ENCODE results near the gene EEPD1. TPM values are rescaled to one million over a fixed set of nuclear protein-coding genes. Genes with fewer than 3 reads are reported as not detected.
"Not testable (repeated sequence)": the region's sequence is repeated elsewhere in the genome, so short reads cannot be mapped to it uniquely, and the experiment has no call there.

Gene EEPD1
- 10 to 100 TPM; 10.2 to 10.9 TPM for total RNA-seq
- polyA plus RNA-seq (ENCODE audit: insufficient read depth, low read depth, low replicate concordance): 11.8 TPM
- long read RNA-seq, donor 1, full-length matches to known transcripts: 3 of 8 reads
- long read RNA-seq, donor 1, partial matches to known transcripts: 5 of 8 reads
- long read RNA-seq, donor 1, other reads (novel, unspliced or antisense): 0 of 8 reads
- long read RNA-seq, donor 2, full-length matches to known transcripts: 3 of 3 reads
- long read RNA-seq, donor 2, partial matches to known transcripts: 0 of 3 reads
- long read RNA-seq, donor 2, other reads (novel, unspliced or antisense): 0 of 3 reads

DNA sequence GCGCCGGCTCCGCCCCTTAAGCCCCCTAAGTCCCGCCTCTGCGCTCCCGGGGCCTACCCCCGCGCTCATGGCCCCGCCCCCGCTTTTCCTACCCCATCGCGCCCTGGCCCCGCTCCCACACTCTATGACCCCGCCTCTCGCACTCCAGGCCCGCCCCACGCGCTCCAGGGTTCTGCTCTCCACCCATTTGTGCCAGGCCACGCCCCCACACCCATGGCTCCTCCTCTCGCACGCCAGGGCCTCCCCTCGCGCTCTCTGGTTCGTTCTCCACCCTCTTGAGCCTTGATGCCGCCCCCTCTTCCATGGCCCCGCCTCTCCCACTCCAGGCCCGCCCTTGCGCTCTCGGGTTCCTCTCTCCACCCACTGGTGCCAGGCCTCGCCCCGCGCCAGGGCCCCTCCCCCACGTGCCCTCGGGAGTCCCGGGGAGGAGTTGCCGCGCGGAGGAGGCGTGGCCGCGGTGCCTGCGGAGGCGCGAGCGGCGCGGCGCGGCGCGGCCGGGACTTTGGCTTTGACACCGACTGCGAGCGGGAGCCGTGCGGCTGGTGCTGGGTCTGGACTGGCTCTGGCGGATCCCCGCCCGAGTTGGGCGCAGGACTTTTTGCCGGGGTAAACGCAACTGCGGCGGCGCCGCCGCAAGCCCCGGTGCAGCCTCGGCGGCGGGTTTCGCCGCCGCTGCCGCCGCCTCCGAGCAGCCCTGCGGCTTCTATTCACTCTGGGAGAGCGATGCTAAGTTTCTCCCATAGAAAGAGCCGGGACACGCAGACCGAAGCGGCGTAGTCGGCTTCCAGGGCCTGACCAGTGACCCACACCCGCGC lies at the start of gene EEPD1:
TSS of gene EEPD1 (plus strand) at position 499 of the 815 bp plus-strand sequence. CDS start 1,071 bp downstream, outside the sequence.
- peaks cover 18% of the 10 kb centered on the region for H3K4me1 ChIP-seq
- H3K36me3 ChIP-seq (ENCODE audit: low read depth, missing control alignments): no peaks in the 10 kb centered on the region
- peak within 1 kb of the TSS; percentile 93 to 96 for H3K4me3 ChIP-seq
- H3K9me3 ChIP-seq: no peaks in the 10 kb centered on the region
- DNase-seq: peak; percentile 100
- peak within 1 kb of the TSS; percentile 65 to 91 for H3K27ac ChIP-seq
- 1% methylated on average over 35 to 65 of the region's 88 CpGs for WGBS, 2 donors
- intact Hi-C loops (cut with DNase I; ENCODE audit: low total_unique reads): no loop called here
- TF ChIP-seq, protein P1, sequence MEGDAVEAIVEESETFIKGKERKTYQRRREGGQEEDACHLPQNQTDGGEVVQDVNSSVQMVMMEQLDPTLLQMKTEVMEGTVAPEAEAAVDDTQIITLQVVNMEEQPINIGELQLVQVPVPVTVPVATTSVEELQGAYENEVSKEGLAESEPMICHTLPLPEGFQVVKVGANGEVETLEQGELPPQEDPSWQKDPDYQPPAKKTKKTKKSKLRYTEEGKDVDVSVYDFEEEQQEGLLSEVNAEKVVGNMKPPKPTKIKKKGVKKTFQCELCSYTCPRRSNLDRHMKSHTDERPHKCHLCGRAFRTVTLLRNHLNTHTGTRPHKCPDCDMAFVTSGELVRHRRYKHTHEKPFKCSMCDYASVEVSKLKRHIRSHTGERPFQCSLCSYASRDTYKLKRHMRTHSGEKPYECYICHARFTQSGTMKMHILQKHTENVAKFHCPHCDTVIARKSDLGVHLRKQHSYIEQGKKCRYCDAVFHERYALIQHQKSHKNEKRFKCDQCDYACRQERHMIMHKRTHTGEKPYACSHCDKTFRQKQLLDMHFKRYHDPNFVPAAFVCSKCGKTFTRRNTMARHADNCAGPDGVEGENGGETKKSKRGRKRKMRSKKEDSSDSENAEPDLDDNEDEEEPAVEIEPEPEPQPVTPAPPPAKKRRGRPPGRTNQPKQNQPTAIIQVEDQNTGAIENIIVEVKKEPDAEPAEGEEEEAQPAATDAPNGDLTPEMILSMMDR (IDR thresholded peaks at IDR 0.05): no peak
- peak; percentile 37 for TF ChIP-seq POLR2A (IDR thresholded peaks at IDR 0.05)
- no peaks in the 10 kb centered on the region for H3K27me3 ChIP-seq

DNA sequence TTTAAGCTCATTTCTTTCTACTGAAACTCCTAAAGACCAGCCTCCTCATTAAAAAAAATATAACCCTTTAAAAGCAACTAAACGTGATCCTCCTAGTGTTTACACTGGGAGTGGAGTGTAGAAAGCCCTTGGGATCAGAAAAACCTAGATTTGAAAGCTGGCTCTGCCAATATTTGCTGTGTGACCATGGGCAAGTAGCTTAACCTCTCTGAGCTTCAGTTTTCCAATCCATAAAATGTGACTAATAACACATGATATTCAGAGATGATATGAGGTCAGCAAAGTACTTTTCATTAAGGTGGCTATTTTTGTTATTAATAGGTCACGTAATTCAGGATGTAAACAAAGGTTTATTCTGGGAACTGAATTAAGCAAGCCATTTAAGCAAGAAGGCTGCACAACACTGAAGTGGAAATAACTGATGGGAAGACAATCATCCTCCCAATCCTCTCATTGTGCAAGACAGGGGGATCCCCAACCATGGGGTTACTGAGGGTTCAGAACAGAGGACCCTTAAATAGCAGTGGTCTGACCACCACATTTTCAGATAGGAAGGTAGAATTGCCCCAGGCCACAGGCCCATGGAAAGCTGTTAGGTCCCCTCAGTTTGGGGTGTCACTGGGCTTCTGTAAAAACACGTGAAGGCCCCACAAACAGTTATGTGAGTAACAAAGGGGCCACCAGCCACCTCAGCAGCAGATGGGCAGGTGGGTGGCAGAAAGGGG lies 49.1 kb upstream of the EEPD1 start:
- Histone ChIP-seq H3K36me3 (ENCODE audit: low read depth, missing control alignments) (no peaks in the 10 kb centered on the region), H3K9me3 (no peaks in the 10 kb centered on the region), H3K4me1 (no peaks in the 10 kb centered on the region), H3K27ac (no peak overlapping the region), H3K27me3 (no peaks in the 10 kb centered on the region), H3K4me3 (no peak overlapping the region)
- WGBS, 2 donors: 71 to 77% methylated on average over 3 of the region's 3 CpGs
- intact Hi-C loops (cut with DNase I; ENCODE audit: low total_unique reads): no loop called here
- TF ChIP-seq, protein P1 (IDR thresholded peaks at IDR 0.05): no peak
- TF ChIP-seq POLR2A (IDR thresholded peaks at IDR 0.05): no peak
- DNase-seq: no peak

DNA sequence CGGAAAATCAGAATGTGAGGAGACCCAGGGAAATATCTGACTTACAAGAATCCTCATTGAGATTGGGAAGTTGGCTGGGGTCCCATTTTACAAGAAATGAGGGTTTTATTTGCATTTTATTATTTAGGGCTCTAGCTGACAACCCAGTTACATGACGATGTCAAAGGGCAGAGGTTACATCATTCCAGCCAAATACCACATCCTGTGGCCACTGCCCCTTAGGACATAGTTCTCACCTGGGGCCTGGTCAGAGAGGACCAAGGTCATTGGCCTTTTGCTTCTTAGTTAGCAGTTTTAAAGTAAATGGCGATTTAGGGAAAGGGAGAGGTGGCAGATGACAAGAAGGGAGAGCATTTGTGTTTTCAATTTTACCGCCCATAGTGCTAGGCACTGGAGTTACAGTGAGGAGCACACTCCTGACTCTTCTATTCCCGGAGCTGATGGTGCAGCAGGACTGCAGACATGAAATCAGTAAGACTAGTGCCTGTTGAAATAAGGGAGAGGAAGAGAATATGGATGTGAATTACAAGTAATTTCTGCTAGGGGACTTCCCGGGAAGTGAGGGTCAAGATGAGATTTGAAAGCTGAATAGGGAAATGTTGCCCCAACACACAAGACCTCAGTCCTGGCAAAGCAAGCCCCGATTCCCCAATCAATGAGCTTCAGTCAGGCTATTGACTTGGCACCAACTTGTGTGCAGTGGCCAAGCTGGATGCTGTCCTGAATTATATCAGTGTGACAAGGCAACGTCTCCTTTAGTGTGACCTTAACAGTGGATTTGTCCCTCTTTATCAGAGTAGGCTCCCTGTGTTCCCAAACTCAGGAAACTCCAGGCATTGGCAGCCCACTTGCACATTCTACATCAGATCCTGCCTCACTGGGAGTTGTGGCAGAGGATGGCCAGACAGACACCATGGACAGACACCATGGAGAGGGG lies 45.8 kb upstream of the EEPD1 start:
- 85 to 90% methylated on average over 6 to 8 of the region's 8 CpGs for WGBS, 2 donors
- H3K4me1 ChIP-seq; DNase-seq; H3K36me3 ChIP-seq (ENCODE audit: low read depth, missing control alignments); H3K27me3 ChIP-seq; H3K4me3 ChIP-seq; intact Hi-C loops (cut with DNase I; ENCODE audit: low total_unique reads); H3K9me3 ChIP-seq; H3K27ac ChIP-seq: not testable (repeated sequence)

DNA sequence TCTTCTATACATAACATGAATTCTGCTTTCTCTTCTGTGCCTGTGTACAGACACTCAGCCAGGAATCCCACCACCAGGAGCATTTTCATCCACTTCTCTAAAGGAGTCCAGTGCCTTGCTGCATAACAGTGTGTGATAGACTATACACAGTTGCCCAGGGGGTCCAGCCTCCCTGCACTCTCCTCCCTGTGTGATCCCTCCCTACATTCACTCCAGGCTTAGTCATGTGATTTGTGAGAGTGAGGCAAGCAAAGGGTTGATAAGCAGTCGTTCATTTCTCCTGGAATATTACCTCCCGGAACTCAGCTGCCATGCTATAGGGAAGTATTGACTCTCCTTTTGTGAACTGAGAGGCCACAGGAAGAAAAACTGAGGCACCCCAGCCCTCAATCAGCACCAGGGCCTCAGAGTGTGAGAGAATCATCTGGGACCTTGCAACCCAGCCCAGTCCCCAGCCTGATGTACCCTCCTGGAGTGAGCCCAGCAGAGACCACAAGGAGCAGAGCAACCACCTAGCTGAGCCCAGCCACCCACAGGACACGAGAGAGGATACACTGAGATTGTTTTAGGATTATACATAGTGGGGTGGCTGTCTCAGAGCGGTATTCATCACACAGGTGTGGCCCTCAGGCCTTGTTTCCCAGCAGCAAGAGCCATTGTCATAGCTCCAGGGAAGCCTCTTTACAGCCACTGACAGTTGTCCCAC lies 45.0 kb upstream of the EEPD1 start:
- Histone ChIP-seq H3K27ac (no peak overlapping the region), H3K4me3 (no peak overlapping the region), H3K9me3 (no peaks in the 10 kb centered on the region), H3K36me3 (ENCODE audit: low read depth, missing control alignments) (no peaks in the 10 kb centered on the region), H3K27me3 (no peaks in the 10 kb centered on the region), H3K4me1 (no peaks in the 10 kb centered on the region)
- 80 to 89% methylated on average over 4 of the region's 4 CpGs for WGBS, 2 donors
- TF ChIP-seq, protein P1 (IDR thresholded peaks at IDR 0.05): no peak
- no peak for TF ChIP-seq POLR2A (IDR thresholded peaks at IDR 0.05)
- intact Hi-C loops (cut with DNase I; ENCODE audit: low total_unique reads): no loop called here
- DNase-seq: no peak
